Measurements from ENCODE around the gene ATXN1.

ATXN1 gene

DNA sequence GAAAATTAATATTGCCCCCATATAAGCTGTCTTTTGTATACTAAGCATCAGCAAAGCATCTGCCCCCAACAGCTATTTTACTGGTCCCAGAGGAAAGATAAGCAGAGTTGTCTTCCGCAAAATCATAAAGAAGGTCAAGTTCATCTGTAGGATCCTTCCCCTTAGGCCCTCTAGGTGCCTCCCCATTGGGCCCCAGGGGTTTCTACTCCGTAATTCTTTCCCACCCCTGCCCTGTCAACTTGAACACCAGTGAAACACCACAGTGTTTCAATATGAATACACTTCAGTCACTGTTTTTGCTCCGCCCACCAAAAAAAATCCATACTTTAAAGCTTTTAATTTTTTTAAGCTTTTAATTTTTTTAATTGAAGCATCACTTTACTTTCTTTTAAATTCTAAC is 159.2 kb downstream of the ATXN1 start:
- no peak for DNase-seq

DNA sequence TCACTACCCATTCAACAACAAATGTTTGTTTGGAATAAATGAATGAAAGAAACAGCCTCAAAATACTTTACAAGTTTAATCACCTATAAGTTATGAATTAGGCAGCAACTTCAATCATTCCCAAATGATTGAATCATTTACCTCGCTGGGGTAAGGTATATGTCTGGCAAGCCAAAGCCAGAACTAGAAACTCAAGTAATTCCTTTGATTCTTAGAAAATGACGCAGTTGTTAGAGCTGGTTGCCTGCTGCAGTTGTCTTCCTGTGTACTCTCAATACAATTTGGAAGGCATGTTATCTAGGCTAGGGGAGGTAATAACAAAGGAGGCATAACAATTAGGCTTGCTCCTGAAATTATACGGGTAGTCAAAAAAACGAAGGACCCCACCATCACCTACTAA is 160.6 kb downstream of the ATXN1 start:
- DNase-seq: no peak

DNA sequence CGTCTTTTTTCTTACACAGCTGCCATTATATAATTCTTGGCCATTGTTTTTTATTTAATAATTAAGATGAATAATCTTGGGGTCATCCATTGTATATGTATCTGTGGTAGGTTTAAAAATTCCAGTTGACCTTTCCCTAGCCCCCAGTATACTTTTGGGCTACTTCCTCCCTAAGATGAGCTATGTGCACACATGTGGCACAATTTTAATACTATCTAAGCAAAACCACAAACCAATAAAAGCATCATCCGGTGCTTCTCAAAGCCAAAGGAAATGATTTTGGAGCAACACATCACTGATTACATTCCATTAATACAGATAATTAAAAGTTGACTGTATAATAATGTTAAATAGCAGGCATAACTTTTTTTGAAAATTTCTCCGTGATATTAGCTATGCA is 161.2 kb downstream of the ATXN1 start:
- no peak for DNase-seq

DNA sequence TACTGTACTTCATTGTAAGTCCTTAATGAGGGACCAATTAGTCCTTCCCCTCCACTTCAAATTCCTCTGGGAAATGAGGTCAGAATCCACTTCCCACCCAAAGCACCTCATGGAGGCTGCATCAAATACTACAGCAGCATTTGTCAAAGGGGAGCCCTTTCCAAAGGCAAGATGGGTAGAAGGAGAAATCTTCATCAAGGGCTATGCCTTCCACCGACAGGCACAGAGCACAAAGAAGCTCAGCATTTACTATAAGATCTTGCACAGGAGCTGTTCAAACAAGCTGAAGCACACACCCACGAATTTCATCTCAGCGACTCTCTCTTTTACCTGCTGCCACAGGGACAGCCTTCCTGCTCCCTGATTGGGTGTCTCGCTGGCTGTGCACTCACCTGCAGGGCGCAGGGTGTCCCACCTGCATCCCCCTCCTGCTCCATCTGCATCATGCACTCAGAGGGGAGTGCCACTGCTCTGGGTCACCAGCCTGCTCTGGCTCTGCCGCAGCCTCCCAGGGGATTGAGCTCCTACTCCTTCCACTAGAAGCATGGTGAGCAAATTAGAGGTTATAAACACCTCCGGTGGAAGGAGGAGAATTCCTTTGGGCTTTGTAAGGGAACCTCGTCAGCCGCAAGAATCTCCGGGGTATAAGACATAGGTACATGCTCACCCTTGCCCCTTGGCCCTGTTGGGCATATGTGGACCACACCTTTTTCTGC is 164.5 kb downstream of the ATXN1 start:
- DNase-seq: no peak

DNA sequence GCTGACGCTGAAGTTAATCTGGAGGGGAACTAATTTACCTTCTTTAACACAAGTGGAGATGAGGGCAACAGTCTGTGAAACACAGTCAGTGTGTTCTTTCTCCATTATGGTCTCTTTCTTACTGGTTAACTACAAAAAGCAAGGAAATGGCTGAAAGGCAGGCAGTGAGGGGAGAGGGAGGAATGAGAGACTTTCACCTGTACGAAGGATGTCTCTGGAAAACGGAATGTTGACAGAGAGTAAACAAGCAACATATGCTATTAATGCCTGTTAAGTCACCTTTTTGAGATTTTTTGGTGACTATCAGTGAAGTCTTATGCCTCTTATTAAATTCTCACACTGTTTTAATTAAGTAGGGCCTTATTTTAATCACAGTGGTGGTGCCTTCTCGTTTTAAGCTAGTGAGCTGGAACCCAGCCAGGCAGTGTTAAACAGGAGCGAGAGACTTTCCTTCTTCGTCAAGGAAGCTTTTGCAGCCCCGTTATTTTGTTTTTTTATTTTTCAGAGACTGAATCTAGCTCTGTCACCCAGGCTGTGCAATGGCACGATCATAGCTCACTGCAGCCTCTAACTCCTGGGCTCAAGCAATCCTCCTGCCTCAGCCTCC is 165.6 kb downstream of the ATXN1 start:
- DNase-seq: no peak

DNA sequence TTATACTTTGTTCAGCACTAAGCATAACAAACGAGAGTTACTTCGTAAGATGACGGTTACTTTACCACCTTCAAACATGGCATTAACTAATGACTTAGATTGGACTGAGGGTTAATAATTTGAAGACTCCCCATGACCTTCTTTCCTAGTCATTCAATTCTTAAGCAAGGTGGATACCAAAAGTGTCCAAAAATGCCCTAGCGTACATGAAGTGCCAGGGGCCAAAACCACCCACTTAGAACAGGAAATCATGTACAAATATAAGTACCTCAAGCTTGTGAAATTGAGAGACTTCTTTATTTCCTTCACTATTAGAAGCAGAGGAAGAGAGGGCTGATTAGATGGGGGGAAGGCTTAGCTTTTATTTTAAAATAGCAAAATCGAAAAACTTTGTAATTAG is 166.4 kb downstream of the ATXN1 start:
- DNase-seq: peak; percentile 9 to 29

DNA sequence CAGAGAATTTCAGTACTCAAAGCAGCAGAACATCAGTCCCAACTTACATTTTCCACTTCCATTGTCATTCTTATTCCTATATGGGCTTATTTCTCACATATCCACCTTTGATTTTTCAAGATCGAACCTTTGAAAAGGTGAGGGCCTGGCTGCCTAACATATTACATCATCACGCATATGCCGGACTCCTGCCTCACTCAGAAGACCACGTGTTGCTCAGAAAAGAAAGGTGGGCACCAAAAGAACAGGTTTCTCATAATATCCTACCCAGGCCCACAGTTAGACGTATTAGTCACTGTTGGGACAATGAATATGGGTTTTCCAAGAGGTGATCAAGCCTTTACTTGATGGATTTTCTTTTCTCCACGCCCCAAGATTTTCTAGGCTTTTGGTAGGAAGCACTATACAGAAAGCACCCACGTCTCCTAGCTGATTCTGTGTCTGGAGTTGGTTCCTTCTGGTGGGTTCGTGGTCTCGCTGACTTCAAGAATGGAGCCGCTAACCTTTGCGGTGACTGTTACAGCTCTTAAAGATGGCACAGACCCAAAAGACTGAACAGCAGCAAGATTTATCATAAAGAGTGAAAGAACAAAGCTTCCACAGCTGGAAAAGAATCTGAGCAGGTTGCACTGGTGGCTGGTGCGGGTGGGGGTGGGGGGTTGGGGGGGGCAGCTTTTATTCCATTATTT is 168.9 kb downstream of the ATXN1 start:
- DNase-seq: no peak

DNA sequence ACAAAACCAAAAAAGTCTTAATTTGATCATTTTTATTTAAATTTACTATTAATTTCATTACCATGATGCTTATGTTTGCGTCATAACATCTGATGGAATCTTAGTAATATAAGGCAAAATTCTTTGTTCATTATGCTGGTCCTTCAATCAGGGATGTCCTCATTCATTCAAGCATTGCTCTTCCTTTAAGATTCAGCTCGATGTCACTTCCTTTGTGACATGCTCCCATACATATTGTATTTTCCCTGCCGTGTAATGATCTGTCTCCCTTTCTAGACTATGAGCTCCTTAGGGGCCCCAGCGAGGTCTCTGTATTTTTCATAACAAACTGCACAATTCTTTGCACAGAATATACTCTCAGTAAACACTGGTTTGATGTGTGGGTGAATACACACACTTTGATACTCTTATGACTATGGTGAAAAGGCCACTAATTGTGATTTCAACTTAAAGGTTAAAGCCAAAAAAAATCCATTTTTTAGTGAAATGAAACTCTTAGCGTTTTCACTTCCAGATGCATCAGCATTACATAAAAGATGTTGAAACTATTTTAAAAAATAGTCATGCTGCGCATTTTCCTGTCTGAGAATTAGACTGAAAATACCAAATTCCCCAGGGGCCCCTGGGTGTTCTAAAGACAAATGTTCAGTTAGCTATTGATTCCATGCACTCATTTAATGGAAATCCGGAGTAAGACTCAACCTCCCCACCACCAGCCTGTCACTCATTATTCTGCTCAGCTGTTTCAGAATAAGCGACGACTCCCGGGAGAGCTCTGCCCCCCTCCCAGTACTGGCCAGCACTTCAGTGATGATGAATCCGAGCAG is 169.7 kb downstream of the ATXN1 start:
- DNase-seq: peak; percentile 6 to 41

DNA sequence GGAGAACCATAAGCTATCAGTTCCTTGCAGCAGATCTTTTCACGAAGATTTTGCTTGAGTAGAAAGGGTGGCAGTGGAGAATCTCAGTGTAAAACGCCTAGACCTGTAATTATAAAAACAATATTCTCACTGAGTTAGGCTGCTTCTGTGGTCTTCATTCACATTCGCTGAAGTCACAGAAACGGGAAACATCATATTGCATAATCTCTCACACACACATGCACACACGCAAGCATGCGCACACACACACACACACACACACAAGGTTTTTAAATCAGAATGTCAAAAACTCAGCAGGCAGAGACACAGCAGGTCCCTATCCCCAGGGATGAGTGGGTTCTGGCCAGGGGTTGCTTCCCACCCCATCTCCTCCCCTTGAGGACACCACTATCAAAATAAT is 175.5 kb downstream of the ATXN1 start:
- peak; percentile 63 to 75 for DNase-seq

DNA sequence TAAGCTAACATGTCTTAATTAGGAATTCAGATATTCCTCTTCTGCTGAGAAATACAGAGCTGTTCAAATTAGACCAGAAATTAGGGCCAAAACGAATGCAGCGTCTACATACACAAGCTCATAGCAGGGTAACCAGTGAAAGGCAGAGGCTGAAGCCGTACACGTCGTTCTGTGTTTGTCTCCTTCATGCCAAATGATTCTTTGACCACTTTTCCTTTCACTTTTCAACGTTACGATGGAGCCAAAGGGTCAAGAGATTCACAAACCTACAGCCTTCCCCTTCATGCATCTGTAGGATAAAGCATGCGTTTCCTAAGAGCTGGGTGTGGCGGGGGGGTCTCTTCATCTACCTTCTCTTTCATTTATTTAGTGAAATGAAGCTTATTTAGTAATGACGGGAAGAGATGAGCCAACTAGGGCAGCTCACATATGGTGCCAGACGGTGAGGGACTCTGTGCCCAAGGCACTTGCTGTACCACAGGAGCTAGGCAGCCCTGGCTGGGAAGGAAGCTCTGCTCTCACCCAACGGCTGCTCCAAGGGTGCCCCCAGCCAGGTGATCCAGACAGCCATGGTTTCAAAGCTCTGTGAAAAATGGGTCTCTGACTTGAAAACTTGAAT is 178.0 kb downstream of the ATXN1 start:
- no peak for DNase-seq

DNA sequence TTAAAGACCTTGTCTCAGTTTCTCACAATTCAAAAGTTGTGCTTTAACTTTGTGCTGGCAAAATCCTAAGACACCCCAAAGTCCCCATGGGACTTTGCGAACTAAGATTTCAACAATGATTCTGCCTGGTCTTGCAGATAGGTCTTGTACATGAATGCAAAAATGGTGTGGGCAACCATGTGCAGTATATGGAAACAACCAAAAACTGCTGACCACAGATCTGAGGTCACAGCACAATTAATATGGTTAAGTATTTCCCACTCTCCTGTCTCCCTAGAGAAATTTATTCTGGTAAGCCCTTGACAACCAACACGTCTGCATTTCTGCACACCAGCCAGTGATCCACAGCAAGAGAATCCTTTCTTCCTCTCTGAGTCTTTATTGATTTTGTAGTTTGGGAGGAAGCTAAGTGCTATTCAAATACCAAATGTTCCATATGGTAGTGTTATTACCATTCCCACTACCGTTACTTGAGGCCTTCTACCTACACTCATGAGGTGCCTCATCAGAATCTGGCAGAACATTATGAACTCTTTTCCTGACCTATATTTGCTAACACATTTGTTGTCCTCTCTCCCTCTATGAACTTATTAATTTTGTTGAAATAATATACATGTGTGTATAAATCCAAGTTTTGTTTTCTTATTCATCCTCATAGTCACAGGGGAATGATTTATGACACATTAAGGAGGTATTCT is 178.7 kb downstream of the ATXN1 start:
- no peak for DNase-seq

DNA sequence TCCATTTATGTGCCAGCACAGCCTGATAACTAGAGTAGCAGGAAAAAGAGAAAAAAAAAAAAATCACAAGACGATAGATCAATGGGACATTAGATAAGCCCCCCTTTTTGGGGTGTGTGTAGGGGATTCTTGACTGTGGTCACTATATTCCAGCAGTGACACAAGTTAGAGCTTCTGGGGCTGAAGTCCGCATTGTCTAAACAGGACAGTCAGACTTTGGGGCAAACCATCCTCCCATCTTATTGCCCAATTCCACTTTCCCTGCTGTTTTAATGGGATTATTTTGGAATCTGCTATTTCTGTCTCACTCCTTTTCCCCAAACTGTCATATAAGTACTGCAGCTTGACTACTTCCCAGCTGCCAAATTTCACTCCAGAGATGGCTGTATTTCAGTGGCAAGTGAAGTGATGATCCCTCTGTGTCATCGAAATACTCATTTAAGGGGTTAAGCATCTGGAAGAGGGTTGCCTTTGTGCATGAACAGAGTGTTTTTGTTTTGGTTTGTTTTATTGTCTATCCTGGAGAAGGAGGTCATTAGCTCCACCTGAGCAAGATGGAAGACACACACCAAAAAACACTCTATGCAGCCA is 182.5 kb downstream of the ATXN1 start:
- no peak for DNase-seq

DNA sequence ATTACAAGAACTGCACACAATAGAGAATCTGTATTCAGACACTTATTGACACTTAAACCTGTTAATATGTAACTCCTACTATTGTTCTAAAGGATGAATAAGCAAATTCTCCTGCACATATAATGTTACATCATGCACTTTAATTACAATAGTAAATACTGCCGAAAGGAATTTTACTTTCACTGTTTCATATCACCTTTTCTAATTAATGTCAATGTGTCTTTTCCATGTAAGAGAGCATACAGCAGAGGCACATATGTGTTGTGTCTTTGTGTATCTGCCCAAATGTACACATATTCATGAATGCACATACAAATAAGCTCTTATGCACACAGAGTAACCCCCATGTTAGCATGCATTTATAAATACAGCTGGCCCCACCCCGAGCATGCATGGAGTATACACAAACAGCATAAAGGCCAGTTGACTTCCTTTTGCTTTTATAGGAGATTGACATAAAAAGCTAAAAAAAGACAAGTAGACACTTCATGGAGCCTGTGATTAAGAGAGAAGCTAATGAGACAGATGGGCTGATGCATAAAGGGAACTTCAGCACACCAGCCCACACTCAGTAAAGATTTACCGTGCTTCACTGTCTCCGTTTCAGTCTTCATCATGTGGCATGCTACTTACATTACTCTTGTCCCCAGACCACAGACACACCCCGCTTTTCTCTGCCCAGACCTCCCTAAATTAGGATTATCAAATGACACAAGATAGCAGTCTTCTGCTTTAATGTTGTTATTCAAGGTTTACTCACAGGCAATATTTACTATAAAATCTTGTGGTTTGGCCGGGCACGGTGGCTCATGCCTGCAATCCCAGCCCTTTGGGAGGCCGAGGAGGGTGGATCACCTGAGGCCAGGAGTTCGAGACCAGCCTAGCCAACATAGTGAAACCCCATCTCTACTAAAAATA is 184.6 kb downstream of the ATXN1 start:
- peak; percentile 42 to 77 for DNase-seq

DNA sequence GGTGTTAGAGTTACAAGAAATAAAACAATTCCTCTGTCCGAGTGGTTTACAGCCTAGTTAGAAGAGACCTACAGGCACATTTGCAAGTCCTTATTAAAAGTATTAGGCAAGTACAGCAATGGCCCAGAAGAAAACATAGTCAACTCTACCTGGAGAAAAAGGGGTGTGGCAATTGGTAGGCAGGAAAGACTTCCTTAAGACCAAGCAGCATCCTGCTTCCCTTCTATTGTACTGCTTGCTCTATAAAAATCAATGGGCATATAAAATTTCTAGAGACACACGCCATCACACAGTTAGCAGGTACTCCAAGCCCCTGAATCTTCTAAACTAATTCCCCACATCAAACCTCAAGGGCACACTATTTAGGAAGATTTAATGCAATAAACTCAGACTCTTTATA is 185.6 kb downstream of the ATXN1 start:
- DNase-seq: no peak

DNA sequence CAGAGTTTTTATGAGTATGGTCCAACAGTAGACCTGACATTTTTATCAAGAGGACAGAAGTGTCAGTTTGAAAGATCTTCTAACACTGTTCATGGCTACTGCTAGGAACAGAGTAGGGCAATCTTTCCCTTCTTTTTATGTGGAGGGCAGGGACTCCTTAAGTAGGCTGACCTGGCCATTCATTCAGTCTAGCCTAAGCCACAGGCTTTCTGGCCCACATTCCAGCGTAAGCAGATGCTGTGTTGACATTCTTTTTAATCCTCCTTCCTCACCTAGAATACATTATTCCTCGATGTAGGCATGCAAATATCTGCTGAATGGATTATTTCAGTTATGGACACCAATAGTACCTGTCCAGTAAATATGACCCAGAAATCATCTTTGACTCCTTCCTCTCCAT is 188.3 kb downstream of the ATXN1 start:
- no peak for DNase-seq

DNA sequence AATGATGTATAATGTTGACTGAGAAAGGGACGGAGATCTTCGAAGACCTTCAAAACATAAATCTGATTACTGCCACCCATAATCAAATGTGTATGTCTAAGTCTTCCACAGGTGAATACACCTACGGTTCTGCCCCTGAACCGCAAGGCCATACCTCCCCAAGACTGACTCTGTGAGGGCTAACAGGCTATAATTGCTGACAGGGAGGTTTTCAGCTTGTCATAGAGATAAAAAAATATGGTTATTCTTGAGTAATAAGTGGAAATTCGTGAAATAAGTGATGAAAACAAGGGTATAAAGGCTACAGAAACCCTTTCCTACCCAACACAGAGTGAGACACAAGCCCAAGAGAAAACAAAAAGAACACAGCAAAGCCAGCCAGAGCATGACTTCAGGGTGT is 188.9 kb downstream of the ATXN1 start:
- no peak for DNase-seq

DNA sequence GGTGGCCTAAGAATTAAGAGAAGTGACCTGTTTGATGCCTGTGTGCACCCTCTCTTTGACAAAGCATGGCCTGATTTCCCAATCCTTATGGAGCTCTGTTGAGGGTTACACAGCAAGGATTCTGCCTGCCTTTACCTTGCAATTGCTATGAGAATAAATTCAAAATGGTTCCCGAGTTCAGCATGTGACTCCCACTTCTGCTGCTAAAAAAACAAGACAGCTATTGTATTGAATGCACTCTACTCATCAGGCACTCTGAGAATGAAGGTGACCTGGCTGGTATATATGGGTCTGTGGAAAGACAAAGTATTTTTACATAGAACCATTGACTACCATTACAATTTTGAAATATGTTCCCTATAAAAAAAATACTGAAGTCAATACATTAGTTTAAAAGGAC is 190.3 kb downstream of the ATXN1 start:
- DNase-seq: no peak

DNA sequence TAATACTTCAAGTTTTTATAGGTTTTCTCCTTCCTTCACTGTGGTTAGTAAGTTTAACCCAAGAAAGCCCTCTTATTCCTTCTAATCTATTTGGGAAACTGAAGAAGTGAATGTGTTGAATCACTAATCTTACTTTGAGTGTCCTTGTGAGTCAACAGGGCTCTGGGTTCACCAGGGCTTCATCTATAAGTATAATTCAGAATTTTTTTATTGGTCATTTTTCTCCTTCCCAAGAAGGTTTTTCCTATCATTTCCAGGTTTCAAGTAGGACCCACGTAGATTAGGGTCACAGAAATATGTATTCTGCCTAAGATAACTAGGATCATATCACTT is 191.1 kb downstream of the ATXN1 start:
- DNase-seq: no peak

DNA sequence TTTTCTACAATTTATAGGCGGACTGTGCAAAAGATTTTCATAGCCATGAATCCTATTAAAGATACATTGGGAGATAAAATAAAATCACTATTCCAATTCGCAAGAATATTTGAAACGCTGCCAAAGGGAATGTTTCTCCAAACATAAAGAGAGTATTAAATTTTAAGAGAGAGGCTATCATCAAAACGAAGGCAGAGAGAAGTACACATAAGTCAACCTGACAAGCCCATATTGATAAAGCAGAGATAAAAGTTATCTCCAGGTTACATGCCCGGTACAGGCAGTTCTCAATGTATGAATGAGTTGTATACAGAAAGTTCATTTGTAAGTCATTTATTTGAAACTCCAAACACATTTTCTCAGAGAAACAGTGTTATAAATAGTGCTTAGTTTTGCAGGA is 193.1 kb downstream of the ATXN1 start:
- DNase-seq: no peak

DNA sequence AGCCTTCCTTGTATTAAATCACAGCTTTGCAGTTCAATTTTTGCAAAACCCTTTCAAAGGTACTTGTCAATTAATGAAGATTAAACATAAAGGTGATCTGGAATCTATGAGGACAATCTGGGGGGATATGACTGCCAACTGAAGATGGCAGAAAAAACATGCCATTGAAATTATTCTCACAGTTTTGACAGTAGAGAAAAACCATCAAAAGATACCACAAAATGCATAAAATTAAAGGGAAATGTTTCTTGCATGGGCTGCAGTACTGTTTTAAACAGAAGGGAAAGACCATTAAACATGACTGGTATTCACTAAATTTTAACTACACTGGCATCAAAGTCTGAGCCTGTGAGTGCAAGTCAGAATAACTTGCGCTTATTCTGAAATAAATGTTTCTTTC is 194.2 kb downstream of the ATXN1 start:
- DNase-seq: no peak

DNA sequence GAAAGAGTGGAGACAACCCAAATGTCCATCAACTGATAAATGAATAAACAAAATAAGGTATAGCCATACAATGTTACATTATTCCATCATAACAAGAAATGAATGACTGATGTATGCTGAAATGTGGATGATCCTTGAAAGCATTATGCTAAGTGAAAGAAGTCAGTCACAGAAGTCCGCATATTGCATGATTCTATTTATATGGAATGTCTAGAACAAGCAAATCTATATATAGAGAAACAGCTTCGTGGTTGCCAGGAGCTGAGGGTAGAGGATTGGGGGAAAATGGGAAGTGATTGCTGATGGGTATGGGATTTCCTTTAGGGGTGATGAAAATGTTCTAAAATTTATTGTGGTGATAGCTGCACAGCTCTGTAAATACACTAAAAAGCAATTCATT is 196.8 kb downstream of the ATXN1 start:
- DNase-seq: no peak
